Mononuclear cell (primary cell): ENCODE data around the gene FCN3. TPM values are rescaled to one million over a fixed set of nuclear protein-coding genes. Genes with fewer than 3 reads are reported as not detected.
"Not testable (repeated sequence)": the region's sequence is repeated elsewhere in the genome, so short reads cannot be mapped to it uniquely, and the experiment has no call there.

Experiments used
- H3K27me3 ChIP-seq: 2 replicates; pipeline ENCODE4 v1.6.0; 2011; ENCODE audit warnings: low read length, control low read depth; ENCODE audit not compliant: insufficient read depth
- H3K4me1 ChIP-seq: 2 replicates; pipeline ENCODE4 v1.5.1; 2011; ENCODE audit warnings: mild to moderate bottlenecking, low read length, control low read depth; ENCODE audit not compliant: insufficient read depth
- H3K4me3 ChIP-seq: 2 replicates; pipeline ENCODE4 v1.5.1; 2011; ENCODE audit warnings: mild to moderate bottlenecking, low read length, moderate library complexity
- H3K9me3 ChIP-seq: 2 replicates; pipeline ENCODE4 v1.5.1; 2011; ENCODE audit warnings: low read depth, mild to moderate bottlenecking, control low read depth, low read length
- total RNA-seq: library from RNA; depleted of rRNA; stranded (reverse); fragments of >200 nt; gene quantifications from one replicate; pipeline ENCODE4 v1.2.3, GENCODE V29; 2012

FCN3 gene
- total RNA-seq, 1 donor, result not detected

DNA sequence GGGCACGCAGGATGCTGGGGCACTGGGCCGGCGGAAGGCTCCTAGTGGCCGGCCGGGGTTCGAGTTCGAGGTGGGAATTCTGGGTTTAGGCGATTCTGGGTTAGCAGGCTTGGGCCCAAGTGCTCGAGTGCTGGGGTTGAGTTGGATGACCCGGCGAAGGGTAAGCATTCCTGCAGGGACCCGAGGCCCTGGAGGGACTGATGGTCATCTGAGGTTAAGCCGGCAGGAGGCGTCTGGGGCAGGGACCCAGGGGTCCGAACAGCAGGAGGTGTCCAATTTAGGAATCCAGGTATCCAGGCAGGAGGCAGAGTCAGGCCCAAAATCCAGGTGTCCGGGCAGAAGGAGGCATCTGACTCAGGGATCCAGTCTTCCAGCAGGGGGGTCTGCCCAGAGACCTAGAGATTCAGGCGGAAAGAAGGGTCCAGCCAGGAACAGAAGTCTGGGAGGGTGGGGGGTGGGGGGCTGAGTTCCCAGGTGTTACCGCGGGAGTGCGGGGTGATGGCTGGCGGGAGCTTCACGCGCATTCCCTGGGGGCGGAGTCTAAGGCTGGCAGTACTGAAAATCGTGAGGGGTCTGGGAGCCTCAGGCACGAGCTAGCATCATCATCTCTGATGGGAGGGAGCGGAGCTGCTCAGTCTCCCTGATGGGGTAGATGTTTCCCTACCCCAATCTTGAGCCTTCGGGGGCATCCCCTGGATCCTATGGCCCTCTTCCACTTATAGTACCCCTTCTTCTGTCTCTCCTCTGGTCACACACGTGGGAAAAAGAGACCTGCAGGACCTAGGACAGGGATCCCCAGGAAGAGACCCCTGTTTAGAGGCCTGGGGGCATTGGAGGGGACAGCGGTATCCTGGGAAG is 18.4 kb upstream of the FCN3 start:
- no peaks in the 10 kb centered on the region for H3K27me3 ChIP-seq
- no peaks in the 10 kb centered on the region for H3K9me3 ChIP-seq
- peak overlapping the region; percentile 22 for H3K4me3 ChIP-seq
- peaks cover 25% of the 10 kb centered on the region for H3K4me1 ChIP-seq

DNA sequence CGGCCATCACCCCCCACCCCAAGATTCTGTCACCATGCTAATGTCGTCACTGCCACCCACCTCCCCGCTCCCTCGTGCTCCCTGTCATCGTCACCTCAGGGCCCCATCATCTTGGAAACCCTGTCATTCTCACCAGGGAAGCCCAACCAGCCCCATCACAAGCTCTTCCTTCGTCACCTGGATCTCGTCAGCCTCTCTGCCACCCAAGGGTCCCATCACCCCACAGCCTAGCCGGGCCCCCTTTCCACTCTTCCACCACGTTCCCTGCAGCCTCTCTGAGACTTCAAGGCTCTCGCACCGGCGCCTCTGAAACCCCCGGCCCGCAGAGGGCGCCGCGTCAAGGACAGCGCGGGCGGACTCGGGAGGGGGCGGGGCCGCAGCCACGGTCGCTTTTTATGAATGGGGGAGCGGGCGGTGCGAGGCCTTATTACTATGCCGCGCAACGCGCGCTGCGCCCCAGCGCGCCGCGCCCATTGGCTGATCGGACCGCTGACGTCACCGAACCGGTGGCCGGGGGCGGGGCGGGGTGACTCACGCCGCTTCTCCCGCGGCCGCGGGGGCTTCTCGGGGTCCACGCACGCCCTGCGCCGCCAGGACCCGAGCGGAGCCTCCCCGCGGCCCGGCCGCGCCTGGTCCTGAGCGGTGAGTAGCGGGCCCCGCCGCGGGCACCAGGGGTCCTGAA is 17.6 kb upstream of the FCN3 start, which contains the start of gene GPR3:
Gene GPR3 (plus strand): TSS at position 527 of the 682 bp plus-strand sequence. CDS start 1,177 bp downstream, outside the sequence.
- peak within 1 kb of the TSS; percentile 22 for H3K4me3 ChIP-seq

DNA sequence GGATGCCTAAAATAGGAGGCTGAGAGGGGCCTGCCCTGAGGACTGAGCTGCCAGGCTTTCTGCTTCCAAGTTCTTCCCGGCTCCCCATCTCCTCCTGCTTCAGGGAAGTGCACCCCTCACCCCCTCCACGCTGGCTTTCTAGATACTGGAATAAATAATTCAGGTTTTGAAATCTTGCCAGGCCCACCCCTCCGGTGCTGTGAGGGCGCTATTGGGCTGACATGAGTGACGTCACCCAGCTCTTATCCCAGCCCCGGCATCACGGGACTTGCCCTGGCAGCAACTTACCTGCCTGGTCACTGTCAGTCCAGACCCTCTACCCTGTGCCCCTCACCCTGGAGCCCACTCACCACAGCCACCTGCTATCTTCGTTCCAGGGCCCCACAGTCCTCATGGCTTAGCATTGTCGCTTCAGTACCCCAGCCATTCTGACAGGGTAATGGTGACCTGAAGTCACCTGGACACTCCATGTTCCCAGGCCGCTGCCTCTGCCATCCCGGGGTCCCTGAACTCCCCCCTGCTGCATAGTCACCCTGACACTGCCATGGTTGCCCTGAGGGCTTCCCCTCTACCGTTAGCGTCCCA is 17.0 kb upstream of the FCN3 start:
- no peaks in the 10 kb centered on the region for H3K9me3 ChIP-seq
- no peak overlapping the region for H3K4me3 ChIP-seq
- peaks cover 25% of the 10 kb centered on the region for H3K4me1 ChIP-seq
- H3K27me3 ChIP-seq, result no peaks in the 10 kb centered on the region

More for the DNA sequence above, 17.6 kb upstream of the FCN3 start, which contains the start of gene GPR3:
- no peaks in the 10 kb centered on the region for H3K27me3 ChIP-seq
- H3K9me3 ChIP-seq, result no peaks in the 10 kb centered on the region
- H3K4me1 ChIP-seq, result peaks cover 25% of the 10 kb centered on the region

- H3K4me3 ChIP-seq, result no peak overlapping the region
- H3K9me3 ChIP-seq, result no peaks in the 10 kb centered on the region
- peaks cover 18% of the 10 kb centered on the region for H3K4me1 ChIP-seq
- no peaks in the 10 kb centered on the region for H3K27me3 ChIP-seq
Measured at GRCh38 chr1:27388337-27389005, 13.8 kb upstream of the FCN3 start.

DNA sequence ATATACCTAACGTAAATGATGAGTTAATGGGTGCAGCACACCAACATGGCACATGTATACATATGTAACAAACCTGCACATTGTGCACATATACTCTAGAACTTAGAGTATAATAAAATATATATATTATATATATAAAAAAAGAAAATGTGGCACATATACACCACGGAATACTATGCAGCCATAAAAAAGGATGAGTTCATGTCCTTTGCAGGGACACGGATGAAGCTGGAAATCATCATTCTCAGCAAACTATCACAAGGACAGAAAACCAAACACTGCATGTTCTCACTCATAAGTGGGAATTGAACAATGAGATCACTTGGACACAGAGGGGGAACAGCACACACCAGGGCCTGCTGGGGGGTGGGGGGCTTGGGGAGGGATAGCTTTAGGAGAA is 10.2 kb upstream of the FCN3 start:
- H3K4me3 ChIP-seq, H3K4me1 ChIP-seq, H3K27me3 ChIP-seq, H3K9me3 ChIP-seq: not testable (repeated sequence)

DNA sequence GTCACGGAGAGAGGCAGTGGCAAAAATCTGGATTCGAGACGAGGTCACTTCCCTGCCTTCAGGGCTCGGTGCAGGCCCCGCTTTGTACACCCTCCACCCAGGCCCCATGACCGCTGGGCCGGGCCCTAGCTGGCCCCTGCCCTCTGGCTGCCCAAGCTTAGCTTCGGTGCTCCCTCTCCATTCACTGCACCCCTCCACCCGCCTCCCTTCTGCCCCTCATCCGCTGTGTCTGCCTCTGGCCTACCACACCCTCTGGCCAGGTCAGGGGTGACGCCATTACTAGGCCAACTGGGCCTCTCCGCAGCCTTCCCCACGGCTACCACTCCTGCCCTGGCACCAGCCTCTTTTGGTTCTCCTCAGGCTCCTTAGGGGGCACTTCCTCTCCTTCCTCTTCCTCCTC is 9.0 kb upstream of the FCN3 start:
- H3K4me3 ChIP-seq, result no peak overlapping the region
- no peaks in the 10 kb centered on the region for H3K27me3 ChIP-seq
- H3K9me3 ChIP-seq, result no peaks in the 10 kb centered on the region
- H3K4me1 ChIP-seq, result no peaks in the 10 kb centered on the region

DNA sequence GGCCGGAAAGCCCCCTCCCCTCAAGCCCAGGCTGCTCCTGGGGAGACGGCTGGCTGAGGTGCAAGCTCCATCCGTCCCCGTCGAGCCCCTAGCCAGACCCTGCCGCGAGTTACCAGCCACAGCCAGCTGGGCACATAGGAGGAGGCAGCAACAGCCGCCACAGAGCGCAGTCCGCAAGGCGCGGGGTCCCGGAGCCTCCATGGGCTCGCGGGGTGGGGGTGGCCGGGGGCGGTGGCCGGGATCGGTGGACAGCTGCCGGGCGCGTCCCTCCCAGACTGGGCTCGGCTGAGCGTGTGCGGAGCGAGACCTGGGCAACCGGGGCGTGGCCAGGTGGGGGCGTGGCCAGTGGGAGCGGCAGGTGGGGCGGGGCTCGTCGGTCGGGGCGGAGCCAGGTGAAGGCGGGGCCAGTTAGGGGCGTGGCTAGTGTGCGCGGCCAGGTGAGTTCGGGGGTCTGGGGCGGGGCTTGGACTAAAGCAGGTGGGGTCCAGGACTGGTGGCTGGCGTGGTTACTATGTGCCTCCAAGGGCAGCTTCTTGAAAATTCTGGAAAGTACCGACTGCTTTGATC is 8.5 kb upstream of the FCN3 start, which contains the start of gene CD164L2:
Gene CD164L2 (minus strand): TSS at position 295 of the 567 bp plus-strand sequence. CDS start 94 bp downstream, at position 201.
- H3K9me3 ChIP-seq, result no peaks in the 10 kb centered on the region
- no peak within 1 kb of the TSS for H3K4me3 ChIP-seq
- no peaks in the 10 kb centered on the region for H3K27me3 ChIP-seq
- no peaks in the 10 kb centered on the region for H3K4me1 ChIP-seq

GRCh38 chr1:27381969-27382762 is 7.5 kb upstream of the FCN3 start:
- H3K4me3 ChIP-seq, result no peak overlapping the region
- no peaks in the 10 kb centered on the region for H3K27me3 ChIP-seq
- no peaks in the 10 kb centered on the region for H3K9me3 ChIP-seq
- H3K4me1 ChIP-seq, result no peaks in the 10 kb centered on the region

DNA sequence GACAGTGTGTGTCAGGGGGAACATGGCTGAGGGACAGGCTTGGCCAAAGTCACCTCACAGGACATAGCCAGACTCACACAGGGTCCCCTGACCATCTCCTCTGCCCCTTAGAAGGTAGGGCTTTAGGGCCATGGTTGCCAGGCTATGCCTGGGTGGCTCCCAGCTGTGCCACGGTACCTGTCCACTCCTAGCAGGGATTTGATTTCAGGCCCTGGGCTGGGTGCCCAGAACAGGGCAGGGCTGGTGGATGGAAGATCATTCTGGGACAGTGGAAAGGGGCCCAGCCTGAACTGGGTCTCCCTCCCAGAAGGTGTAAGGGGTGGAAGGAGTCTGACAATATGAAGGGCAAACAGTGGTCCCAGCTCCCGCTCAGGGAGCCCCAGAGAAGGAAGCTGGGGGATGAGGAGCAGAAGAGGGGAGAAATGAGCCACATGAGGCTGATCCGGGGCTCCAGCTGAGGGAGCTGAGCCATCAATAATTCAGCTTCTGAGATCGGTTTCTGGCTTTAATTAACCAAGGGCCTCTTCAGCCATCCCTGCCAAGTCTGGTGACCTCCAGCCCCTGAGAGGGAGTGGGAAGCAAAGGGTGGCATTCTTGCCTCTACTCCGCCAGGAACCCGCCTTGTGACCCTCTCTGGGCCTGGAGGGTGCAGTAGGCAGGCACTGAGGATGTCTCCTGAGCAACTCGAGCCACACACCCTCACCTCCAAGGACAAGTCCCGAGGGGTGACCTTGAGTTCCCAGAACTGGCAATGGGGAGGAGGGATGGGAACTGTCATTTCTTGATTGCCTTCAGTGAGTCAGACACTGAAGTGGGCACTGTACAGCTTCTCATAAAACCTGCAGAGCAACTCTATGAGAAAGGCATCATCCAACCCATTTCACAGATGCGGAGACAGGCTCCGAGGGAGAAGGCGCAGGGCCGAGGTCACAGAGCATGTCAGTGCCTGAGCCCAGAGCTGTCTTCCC is 6.4 kb upstream of the FCN3 start:
- no peaks in the 10 kb centered on the region for H3K4me1 ChIP-seq
- H3K4me3 ChIP-seq, result no peak overlapping the region
- H3K9me3 ChIP-seq, result no peaks in the 10 kb centered on the region
- H3K27me3 ChIP-seq, result no peaks in the 10 kb centered on the region

GRCh38 chr1:27380224-27380623 is 5.6 kb upstream of the FCN3 start:
- Histone ChIP-seq H3K4me3 (no peak overlapping the region), H3K4me1 (no peaks in the 10 kb centered on the region), H3K9me3 (no peaks in the 10 kb centered on the region), H3K27me3 (no peaks in the 10 kb centered on the region)

DNA sequence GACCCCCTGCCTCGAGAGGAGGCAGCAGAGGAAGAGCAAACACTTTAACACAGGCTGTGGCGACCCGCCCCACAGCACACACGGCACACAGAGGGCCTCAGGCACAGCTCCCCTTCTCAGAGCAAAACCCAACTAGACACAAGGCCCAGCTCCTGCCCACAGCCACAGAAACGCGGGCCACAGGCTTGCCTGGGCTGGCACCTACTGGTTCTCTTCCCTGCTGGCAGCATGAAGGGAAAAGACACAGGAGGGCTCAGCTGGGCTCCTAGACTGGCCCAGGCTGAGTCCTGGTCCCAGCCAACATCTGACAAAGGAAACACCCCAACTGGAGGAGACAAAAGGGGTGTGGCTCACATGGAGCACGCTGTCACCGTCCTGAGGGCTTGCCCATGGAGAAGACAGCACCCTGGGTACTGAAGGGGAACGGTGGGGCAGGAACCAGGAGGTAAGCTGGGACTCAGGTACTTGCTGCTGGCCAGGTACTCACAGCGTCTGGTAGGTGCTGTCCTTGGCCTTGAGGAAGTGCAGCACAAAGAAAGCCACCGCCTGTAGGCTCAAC is 5.0 kb upstream of the FCN3 start:
- no peaks in the 10 kb centered on the region for H3K27me3 ChIP-seq
- H3K4me1 ChIP-seq, result no peaks in the 10 kb centered on the region
- H3K9me3 ChIP-seq, result no peaks in the 10 kb centered on the region
- no peak overlapping the region for H3K4me3 ChIP-seq

- Histone ChIP-seq H3K9me3 (no peaks in the 10 kb centered on the region), H3K4me3 (no peak overlapping the region), H3K27me3 (no peaks in the 10 kb centered on the region), H3K4me1 (no peaks in the 10 kb centered on the region)
Measured at GRCh38 chr1:27377760-27378495, 3.3 kb upstream of the FCN3 start.
